Esophagus muscularis mucosa (tissue), 4 donors: ENCODE data around the gene CTSG. TPM values are rescaled to one million over a fixed set of nuclear protein-coding genes. Genes with fewer than 3 reads are reported as not detected.

Experiments used
- DNase-seq: peaks from one replicate; pipeline ENCODE4 v3.0.0-alpha.2; 2017; ENCODE audit errors: extremely low spot score
- H3K27ac ChIP-seq, 4 donors: fragments of 200-600 bp; sonication (generic); replicated peaks in 1 of 4; 1 replicate in 3 of 4; 2 replicates in 1 of 4; pipeline ENCODE4 v1.5.1; 2016 to 2019; ENCODE audit warnings: mild to moderate bottlenecking in 1 of 4
- H3K27me3 ChIP-seq, 4 donors: fragments of 200-600 bp; sonication (generic); one replicate each; pipeline versions ENCODE4 v1.5.1 to v1.6.0; 2016 to 2019
- H3K36me3 ChIP-seq, 4 donors: fragments of 200-600 bp; sonication (generic); one replicate each; pipeline ENCODE4 v1.5.1; 2016 to 2019
- H3K4me1 ChIP-seq, 4 donors: fragments of 200-600 bp; sonication (generic); one replicate each; pipeline ENCODE4 v1.5.1; 2016 to 2019
- H3K4me3 ChIP-seq, 4 donors: fragments of 200-600 bp; sonication (generic); 1 replicate in 2 of 4; 2 replicates in 2 of 4; pipeline ENCODE4 v1.5.1; 2016 to 2019; ENCODE audit warnings: mild to moderate bottlenecking in 4 of 4, moderate library complexity in 1 of 4
- H3K9me3 ChIP-seq, 4 donors: fragments of 200-600 bp; sonication (generic); 1 replicate in 3 of 4; 2 replicates in 1 of 4; pipeline ENCODE4 v1.5.1; 2016 to 2019
- EP300 ChIP-seq: sonication (generic); formaldehyde crosslinking; IDR thresholded peaks from one replicate; pipeline ENCODE4 v1.6.1; 2017; ENCODE audit warnings: antibody characterized with exemption
- POLR2A ChIP-seq: fragments of 450-650 bp; IDR thresholded peaks from one replicate; pipeline ENCODE4 v1.6.1; 2017; ENCODE audit warnings: antibody characterized with exemption, moderate library complexity, mild to moderate bottlenecking, low read depth
- POLR2AphosphoS5 ChIP-seq, 2 donors: sonication (generic); formaldehyde crosslinking; IDR thresholded peaks; one replicate each; pipeline ENCODE4 v1.6.1; 2017; ENCODE audit warnings: antibody characterized with exemption in 2 of 2
- WGBS: methylation state at CpG from one replicate; pipeline ENCODE4 v1.1.5; 2018; 5-methylcytosine and 5-hydroxymethylcytosine counted together
- intact Hi-C: fragments of 100-400 bp; cut with DNase I; formaldehyde crosslinking; loops from one replicate; pipeline ENCODE4 v1.15.1; 2023
- total RNA-seq, 4 donors: library from RNA; depleted of rRNA; stranded (reverse); fragments of >200 nt; gene quantifications; one replicate each; pipeline versions ENCODE4 v1.1.0 to v1.2.1, GENCODE V29; 2016
- TF ChIP-seq, protein P1 (sequence below), 3 experiments: fragments of 200-600 bp in 2 of 3; fragments of 450-650 bp in 1 of 3; sonication (generic) in 2 of 3; IDR thresholded peaks; one replicate each; pipeline ENCODE4 v1.5.1; 2017 to 2019; ENCODE audit warnings: antibody characterized with exemption in 3 of 3, mild to moderate bottlenecking in 2 of 3, moderate library complexity in 1 of 3

CTSG gene
- total RNA-seq, 4 donors from 2014 or later, result 2.1 to 29.8 (median 7.5) TPM

DNA sequence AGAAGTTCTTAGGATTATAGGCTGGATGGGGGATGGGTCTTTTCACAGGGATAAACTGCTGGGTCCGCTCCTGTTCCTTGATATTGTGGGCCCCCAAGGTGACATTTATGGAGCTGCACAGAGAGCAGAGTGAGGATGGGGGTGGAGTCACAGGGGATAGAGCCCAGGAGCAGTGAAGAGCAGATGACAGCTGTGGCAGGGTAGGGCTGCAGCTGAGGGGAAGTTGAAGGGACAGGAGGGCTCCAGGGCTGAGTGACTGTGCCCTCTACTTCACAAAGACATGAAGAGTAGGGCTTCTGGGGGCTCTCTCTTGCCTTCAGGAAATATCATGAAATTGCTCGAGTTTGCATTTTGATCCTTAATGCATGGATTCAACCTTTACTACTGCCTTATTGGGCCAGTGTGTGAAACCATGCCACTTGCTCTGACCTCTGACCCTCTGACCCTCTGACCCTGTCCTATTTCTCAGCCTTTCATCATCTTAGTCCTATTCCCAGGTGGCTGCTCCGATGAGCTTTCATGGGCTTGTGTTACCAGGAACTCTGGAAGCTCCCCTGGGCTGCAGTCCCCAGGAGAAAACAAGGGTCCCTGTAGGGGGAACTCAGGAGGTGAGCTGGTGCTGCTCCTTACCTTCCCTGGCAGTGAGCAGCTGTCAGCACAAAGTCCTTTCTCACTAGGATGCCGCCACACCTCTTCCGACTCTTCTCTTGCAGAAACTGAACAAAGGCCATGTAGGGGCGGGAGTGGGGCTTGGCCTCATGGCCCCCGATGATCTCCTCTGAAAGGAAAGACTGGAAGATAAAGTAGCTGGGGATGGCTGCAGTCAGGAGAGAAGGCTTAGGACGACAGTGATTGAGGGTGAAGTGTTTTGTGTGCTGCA, 31.8 kb upstream of the CTSG start:
- DNase-seq, result no peak
- H3K27me3 ChIP-seq, result no peaks in the 10 kb centered on the region
- no peak overlapping the region for H3K27ac ChIP-seq
- intact Hi-C loops, result no loop called here
- TF ChIP-seq POLR2AphosphoS5 (IDR thresholded peaks at IDR 0.05) (no peak), POLR2A (no peak), EP300 (no peak)
- TF ChIP-seq, protein P1, sequence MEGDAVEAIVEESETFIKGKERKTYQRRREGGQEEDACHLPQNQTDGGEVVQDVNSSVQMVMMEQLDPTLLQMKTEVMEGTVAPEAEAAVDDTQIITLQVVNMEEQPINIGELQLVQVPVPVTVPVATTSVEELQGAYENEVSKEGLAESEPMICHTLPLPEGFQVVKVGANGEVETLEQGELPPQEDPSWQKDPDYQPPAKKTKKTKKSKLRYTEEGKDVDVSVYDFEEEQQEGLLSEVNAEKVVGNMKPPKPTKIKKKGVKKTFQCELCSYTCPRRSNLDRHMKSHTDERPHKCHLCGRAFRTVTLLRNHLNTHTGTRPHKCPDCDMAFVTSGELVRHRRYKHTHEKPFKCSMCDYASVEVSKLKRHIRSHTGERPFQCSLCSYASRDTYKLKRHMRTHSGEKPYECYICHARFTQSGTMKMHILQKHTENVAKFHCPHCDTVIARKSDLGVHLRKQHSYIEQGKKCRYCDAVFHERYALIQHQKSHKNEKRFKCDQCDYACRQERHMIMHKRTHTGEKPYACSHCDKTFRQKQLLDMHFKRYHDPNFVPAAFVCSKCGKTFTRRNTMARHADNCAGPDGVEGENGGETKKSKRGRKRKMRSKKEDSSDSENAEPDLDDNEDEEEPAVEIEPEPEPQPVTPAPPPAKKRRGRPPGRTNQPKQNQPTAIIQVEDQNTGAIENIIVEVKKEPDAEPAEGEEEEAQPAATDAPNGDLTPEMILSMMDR (IDR thresholded peaks at IDR 0.05), result no peak
- WGBS, result 48% methylated on average over 8 of the region's 8 CpGs
- no peaks in the 10 kb centered on the region for H3K36me3 ChIP-seq
- no peaks in the 10 kb centered on the region for H3K4me1 ChIP-seq
- no peaks in the 10 kb centered on the region for H3K9me3 ChIP-seq
- H3K4me3 ChIP-seq, result no peak overlapping the region

DNA sequence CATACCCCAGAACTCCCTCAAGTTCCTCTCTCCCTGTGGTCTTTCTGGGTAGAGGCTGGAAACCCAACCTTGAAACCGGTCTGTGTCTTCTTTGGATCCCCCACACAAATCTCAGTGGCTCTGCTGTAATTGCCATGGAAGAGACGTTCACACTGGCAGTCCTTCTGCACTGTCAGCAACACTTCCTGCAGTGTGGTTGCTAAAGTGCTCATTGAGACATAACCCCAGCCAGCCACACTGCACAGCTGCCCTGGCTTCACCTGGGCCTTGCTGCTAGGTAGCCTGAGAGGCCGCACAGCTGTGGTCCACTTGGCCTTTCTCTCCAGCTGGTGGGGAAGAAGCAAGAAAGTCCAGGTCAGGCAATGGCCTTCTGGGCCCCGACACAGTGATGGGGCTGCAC, 31.0 kb upstream of the CTSG start:
- H3K4me3 ChIP-seq, result no peak overlapping the region
- H3K4me1 ChIP-seq, result no peaks in the 10 kb centered on the region
- TF ChIP-seq POLR2A (no peak), EP300 (no peak), POLR2AphosphoS5 (IDR thresholded peaks at IDR 0.05) (no peak)
- TF ChIP-seq, protein P1 (IDR thresholded peaks at IDR 0.05), result no peak
- WGBS, result 51% methylated on average over 2 of the region's 4 CpGs
- H3K9me3 ChIP-seq, result no peaks in the 10 kb centered on the region
- no peak overlapping the region for H3K27ac ChIP-seq
- no peaks in the 10 kb centered on the region for H3K27me3 ChIP-seq
- no peak for DNase-seq
- intact Hi-C loops, result no loop called here
- no peaks in the 10 kb centered on the region for H3K36me3 ChIP-seq

DNA sequence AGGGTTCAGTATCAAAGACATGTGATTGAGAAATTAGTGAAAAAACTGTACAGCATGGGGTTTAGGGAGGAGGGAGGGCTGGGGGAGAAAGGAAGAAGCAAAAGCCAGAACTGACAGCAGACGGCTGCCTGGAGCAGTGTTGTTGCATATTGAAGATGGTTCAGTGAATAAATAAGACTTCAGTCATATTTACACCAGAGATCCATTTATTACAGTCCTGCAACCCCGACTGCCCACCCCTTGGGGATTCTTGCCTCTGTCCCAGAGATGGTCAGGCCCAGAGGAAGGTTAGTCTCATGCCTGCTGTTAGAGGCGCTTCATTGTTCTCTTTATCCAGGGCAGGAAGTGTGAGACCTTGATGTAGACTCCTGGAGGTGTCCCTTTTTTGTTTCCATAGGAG, 30.2 kb upstream of the CTSG start:
- WGBS, result 27% methylated on average over 3 of the region's 3 CpGs
- Histone ChIP-seq H3K4me1 (no peaks in the 10 kb centered on the region), H3K9me3 (no peaks in the 10 kb centered on the region), H3K4me3 (no peak overlapping the region), H3K27me3 (no peaks in the 10 kb centered on the region), H3K36me3 (no peaks in the 10 kb centered on the region), H3K27ac (no peak overlapping the region)
- intact Hi-C loops, result no loop called here
- TF ChIP-seq POLR2AphosphoS5 (IDR thresholded peaks at IDR 0.05), result no peak
- TF ChIP-seq, protein P1 (IDR thresholded peaks at IDR 0.05), result no peak
- DNase-seq, result no peak

DNA sequence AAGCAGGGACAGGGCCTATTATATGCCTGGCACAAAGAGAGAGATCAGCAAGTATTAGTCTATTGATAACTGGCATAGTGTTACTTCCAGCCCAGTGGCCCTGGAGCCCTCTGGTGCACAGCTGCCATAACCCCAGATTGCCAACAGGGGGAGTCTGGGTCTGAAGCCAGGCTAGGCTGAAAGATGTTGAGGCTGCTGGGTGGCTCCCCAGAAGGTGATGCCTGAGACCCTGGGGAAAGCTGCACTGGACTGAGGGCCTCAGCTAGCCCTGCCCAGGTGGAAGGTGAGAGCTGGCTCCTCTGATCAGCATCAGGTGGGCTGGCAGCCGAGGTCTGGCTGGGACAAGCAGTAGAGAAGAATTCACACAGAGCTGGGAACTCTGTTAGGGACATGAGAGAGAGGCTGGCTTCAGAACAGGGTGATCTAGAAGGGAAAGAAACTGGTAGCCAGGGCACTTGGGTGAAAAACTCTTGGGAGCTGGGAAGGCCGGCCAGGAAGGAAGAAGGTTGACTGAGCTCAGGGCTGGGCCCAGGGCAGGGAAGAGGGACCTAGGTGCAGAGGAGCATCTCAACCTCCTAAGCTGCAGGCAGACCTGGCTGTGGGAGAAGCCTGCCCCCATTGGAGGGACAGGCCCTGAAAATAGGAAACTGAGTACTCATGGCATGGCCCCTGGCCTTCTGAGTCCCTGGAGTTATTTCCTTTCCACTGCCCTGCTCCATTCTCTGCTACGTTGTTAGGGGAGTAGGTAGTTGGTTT, 29.6 kb upstream of the CTSG start:
- Histone ChIP-seq H3K36me3 (no peaks in the 10 kb centered on the region), H3K9me3 (no peaks in the 10 kb centered on the region), H3K27ac (no peak overlapping the region), H3K4me3 (no peak overlapping the region), H3K4me1 (no peaks in the 10 kb centered on the region), H3K27me3 (no peaks in the 10 kb centered on the region)
- intact Hi-C loops, result no loop called here
- TF ChIP-seq, protein P1 (IDR thresholded peaks at IDR 0.05), result peak; percentile 23 to 69 (median 39)
- TF ChIP-seq POLR2A, result no peak
- WGBS, result 45% methylated on average over 3 of the region's 3 CpGs
- DNase-seq, result no peak
